Panc1 (cell line): ENCODE results near the gene LRMDA.

Experiments
- POLR2AphosphoS5 ChIP-seq: IDR thresholded peaks from 2 replicates; pipeline ENCODE4 v1.6.1; 2012; ENCODE audit warnings: mild to moderate bottlenecking, low read depth, low read length, moderate library complexity
- SIN3A ChIP-seq: IDR thresholded peaks from 2 replicates; pipeline ENCODE4 v1.6.1; 2012; ENCODE audit warnings: low read depth, mild to moderate bottlenecking, low read length, moderate library complexity, borderline replicate concordance; ENCODE audit not compliant: insufficient read depth
- TCF7L2 ChIP-seq: IDR thresholded peaks from 2 replicates; pipeline ENCODE4 v1.6.1; 2011; ENCODE audit warnings: mild to moderate bottlenecking, low read depth, low read length, inconsistent platforms
- TF ChIP-seq, protein P1 (sequence below): fragments of 450-650 bp; IDR thresholded peaks from 2 replicates; pipeline ENCODE4 v1.5.1; 2017; ENCODE audit warnings: mild to moderate bottlenecking
- TF ChIP-seq, protein P2 (sequence below), 2 experiments: IDR thresholded peaks; 2 replicates each; pipeline ENCODE4 v1.6.1; 2011 to 2012; ENCODE audit warnings: low read depth in 2 of 2, control low read depth in 1 of 2, low read length in 1 of 2, mild to moderate bottlenecking in 1 of 2, moderate library complexity in 1 of 2; ENCODE audit not compliant: insufficient read depth in 1 of 2

DNA sequence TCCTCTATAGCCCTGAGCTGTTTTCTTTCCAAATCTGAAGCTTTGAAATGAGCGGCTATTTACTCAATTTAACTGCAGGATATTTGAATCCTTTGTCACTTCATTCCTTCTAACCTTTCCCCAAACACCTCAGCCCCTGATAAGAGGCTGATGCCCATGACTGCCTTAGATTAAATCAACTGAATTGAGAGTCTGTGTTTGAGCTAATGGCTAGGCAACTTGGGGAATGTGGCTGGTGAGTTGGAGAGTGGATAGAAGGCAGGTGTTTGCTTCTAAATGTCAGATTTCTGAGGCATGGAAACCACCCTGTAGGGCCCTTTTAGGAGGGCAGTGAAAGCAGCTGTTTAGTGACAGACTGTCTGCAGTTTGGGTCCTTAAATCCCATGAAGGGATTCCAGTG, 759.9 kb downstream of the LRMDA start:
- TF ChIP-seq, protein P1, sequence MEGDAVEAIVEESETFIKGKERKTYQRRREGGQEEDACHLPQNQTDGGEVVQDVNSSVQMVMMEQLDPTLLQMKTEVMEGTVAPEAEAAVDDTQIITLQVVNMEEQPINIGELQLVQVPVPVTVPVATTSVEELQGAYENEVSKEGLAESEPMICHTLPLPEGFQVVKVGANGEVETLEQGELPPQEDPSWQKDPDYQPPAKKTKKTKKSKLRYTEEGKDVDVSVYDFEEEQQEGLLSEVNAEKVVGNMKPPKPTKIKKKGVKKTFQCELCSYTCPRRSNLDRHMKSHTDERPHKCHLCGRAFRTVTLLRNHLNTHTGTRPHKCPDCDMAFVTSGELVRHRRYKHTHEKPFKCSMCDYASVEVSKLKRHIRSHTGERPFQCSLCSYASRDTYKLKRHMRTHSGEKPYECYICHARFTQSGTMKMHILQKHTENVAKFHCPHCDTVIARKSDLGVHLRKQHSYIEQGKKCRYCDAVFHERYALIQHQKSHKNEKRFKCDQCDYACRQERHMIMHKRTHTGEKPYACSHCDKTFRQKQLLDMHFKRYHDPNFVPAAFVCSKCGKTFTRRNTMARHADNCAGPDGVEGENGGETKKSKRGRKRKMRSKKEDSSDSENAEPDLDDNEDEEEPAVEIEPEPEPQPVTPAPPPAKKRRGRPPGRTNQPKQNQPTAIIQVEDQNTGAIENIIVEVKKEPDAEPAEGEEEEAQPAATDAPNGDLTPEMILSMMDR = no peak
- TF ChIP-seq, protein P2, sequence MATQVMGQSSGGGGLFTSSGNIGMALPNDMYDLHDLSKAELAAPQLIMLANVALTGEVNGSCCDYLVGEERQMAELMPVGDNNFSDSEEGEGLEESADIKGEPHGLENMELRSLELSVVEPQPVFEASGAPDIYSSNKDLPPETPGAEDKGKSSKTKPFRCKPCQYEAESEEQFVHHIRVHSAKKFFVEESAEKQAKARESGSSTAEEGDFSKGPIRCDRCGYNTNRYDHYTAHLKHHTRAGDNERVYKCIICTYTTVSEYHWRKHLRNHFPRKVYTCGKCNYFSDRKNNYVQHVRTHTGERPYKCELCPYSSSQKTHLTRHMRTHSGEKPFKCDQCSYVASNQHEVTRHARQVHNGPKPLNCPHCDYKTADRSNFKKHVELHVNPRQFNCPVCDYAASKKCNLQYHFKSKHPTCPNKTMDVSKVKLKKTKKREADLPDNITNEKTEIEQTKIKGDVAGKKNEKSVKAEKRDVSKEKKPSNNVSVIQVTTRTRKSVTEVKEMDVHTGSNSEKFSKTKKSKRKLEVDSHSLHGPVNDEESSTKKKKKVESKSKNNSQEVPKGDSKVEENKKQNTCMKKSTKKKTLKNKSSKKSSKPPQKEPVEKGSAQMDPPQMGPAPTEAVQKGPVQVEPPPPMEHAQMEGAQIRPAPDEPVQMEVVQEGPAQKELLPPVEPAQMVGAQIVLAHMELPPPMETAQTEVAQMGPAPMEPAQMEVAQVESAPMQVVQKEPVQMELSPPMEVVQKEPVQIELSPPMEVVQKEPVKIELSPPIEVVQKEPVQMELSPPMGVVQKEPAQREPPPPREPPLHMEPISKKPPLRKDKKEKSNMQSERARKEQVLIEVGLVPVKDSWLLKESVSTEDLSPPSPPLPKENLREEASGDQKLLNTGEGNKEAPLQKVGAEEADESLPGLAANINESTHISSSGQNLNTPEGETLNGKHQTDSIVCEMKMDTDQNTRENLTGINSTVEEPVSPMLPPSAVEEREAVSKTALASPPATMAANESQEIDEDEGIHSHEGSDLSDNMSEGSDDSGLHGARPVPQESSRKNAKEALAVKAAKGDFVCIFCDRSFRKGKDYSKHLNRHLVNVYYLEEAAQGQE (IDR thresholded peaks at IDR 0.05; ENCODE audit: insufficient read depth in 1 of 2, low read depth in 2 of 2, low read length in 1 of 2) = no peak
- TF ChIP-seq SIN3A (no peak), POLR2AphosphoS5 (no peak), TCF7L2 (no peak)
